Tracheal epithelial cell (primary cell): ENCODE measurements around the gene SLC5A7. TPM values are rescaled to one million over a fixed set of nuclear protein-coding genes. Genes with fewer than 3 reads are reported as not detected.

Experiments used
- total RNA-seq: library from RNA; depleted of rRNA; stranded (reverse); fragments of >200 nt; gene quantifications from 2 replicates; pipeline ENCODE4 v1.2.1, GENCODE V29; 2014

SLC5A7 gene
- total RNA-seq = not detected in 2 replicates

GRCh38 chr2:107986278-107987217 lies at the start of gene SLC5A7:
SLC5A7 (plus strand) TSS chr2:107986524; CDS start chr2:107988156, 1,632 bp downstream.

Other genes starting within 250 kb of the SLC5A7 start
- gene RGPD4, start 159.6 kb upstream of the SLC5A7 start, total RNA-seq = not detected in 2 replicates